ENCODE results near the gene TMEM255B.

DNA sequence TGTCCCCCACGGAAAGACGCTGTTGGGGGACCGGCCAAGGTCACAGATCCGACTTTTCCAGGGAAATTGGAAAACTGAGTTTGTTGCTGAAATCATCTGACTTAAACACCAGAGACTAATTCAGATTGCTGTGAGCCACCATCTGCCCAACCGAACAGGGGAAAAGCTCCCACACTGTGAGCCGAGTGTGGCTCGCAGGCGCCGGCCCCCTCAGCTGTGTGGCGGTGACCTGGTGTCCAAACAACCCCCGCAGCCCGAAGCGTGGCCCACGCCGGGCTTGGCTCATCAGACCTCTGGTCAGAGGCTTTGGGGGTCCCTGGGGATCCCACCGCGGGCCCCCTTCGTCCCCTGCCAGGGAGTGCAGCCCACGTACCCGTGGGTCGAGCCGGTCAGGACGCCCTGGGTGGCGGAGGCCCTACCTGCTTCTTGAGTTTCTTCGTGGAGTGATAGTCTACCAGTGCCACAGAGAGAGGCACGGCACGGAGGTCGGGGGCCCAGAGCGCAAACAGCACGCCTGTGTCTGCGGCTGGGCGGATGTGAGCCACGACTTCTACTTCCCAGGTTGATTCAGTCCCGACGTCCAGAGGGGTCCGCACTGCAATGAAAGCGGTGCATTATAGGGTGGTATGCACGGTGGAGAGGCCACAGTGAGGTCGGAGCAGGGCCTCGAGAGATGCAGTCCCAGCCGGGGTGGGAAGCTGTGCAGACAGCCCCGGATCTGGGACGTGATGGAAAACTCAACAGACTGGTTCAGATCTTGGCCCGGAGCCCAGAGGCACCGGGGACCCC, 64.1 kb downstream of the TMEM255B start:
- TF ChIP-seq, protein P1, sequence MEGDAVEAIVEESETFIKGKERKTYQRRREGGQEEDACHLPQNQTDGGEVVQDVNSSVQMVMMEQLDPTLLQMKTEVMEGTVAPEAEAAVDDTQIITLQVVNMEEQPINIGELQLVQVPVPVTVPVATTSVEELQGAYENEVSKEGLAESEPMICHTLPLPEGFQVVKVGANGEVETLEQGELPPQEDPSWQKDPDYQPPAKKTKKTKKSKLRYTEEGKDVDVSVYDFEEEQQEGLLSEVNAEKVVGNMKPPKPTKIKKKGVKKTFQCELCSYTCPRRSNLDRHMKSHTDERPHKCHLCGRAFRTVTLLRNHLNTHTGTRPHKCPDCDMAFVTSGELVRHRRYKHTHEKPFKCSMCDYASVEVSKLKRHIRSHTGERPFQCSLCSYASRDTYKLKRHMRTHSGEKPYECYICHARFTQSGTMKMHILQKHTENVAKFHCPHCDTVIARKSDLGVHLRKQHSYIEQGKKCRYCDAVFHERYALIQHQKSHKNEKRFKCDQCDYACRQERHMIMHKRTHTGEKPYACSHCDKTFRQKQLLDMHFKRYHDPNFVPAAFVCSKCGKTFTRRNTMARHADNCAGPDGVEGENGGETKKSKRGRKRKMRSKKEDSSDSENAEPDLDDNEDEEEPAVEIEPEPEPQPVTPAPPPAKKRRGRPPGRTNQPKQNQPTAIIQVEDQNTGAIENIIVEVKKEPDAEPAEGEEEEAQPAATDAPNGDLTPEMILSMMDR (IDR thresholded peaks at IDR 0.05): no peak
- TF ChIP-seq EP300 (IDR thresholded peaks at IDR 0.05) (no peak), POLR2A (IDR thresholded peaks at IDR 0.05) (no peak)
